H1 (cell line): ENCODE results near the gene JMJD1C.

Source experiments
- CBX8 ChIP-seq: fragments of 300-800, 300-1000 bp; sonication (generic); IDR thresholded peaks from 2 replicates; pipeline ENCODE4 v1.7.1; 2016; ENCODE audit warnings: low read depth, low read length, borderline replicate concordance
- GABPA ChIP-seq: IDR thresholded peaks from 2 replicates; pipeline ENCODE4 v1.6.1; 2011; ENCODE audit warnings: mild to moderate bottlenecking, low read length, moderate library complexity, borderline replicate concordance; ENCODE audit not compliant: insufficient read depth
- NRF1 ChIP-seq: IDR thresholded peaks from 2 replicates; pipeline ENCODE4 v1.6.1; 2011; ENCODE audit warnings: mild to moderate bottlenecking, low read depth, low read length, improper control_type of control experiment
- POLR2A ChIP-seq, 2 experiments: IDR thresholded peaks; 1 replicate in 1 of 2; 2 replicates in 1 of 2; pipeline ENCODE4 v1.6.1; 2011; ENCODE audit warnings: low read depth in 2 of 2, low read length in 2 of 2, mild to moderate bottlenecking in 2 of 2; ENCODE audit errors: control extremely low read depth in 1 of 2
- RAD21 ChIP-seq, 2 experiments: IDR thresholded peaks in 1 of 2; conservative IDR thresholded peaks in 1 of 2; 2 replicates each; pipeline ENCODE4 v1.6.1; 2011; ENCODE audit warnings: low read depth in 2 of 2, low read length in 2 of 2, improper control_type of control experiment in 1 of 2, inconsistent platforms in 1 of 2, mild to moderate bottlenecking in 1 of 2, moderate library complexity in 1 of 2
- SUZ12 ChIP-seq: fragments of 200-600 bp; sonication (generic); IDR thresholded peaks from 2 replicates; pipeline ENCODE4 v1.6.1; 2012; ENCODE audit warnings: mild to moderate bottlenecking, inconsistent platforms, low read length, moderate library complexity, mixed read lengths
- TBP ChIP-seq: IDR thresholded peaks from 2 replicates; pipeline ENCODE4 v1.6.1; 2011; ENCODE audit warnings: low read depth, low read length, improper control_type of control experiment
- ZNF274 ChIP-seq: IDR thresholded peaks from 2 replicates; pipeline ENCODE4 v1.7.0; 2012; ENCODE audit warnings: low read length, borderline replicate concordance; ENCODE audit errors: extremely low read depth
- TF ChIP-seq, protein P1 (sequence below): IDR thresholded peaks from 2 replicates; pipeline ENCODE4 v1.6.1; 2011; ENCODE audit warnings: low read length, improper control_type of control experiment
- TF ChIP-seq, protein P2 (sequence below), 3 experiments: IDR thresholded peaks; 1 replicate in 2 of 3; 2 replicates in 1 of 3; pipeline versions ENCODE4 v1.5.1 to v1.6.1; 2011; ENCODE audit warnings: low read length in 3 of 3, mild to moderate bottlenecking in 3 of 3, inconsistent platforms in 2 of 3, low read depth in 1 of 3, moderate library complexity in 1 of 3; ENCODE audit not compliant: insufficient read depth in 1 of 3; ENCODE audit errors: control extremely low read depth in 1 of 3
- TF ChIP-seq, protein P3 (sequence below): IDR thresholded peaks from 2 replicates; pipeline ENCODE4 v1.6.1; 2012; ENCODE audit warnings: inconsistent platforms

DNA sequence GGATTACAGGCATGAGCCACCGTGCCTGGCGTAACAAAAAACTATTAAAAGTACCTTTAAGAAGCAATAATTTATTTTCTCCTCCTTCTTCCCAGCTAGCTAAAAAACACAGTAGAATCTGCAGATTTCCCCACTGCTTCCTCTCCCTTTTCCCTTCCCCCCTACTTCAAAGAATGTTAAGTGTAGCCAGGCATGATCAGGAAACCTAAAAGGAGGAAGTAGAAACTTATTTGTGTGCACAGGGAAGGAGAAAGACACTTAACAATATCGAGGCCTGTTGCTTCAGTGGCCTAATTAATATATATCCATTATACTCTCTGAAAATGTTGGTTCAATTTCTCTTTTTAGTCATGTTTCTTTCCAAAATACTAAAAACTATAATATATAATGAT, 204.9 kb downstream of the JMJD1C start:
- TF ChIP-seq, protein P1, sequence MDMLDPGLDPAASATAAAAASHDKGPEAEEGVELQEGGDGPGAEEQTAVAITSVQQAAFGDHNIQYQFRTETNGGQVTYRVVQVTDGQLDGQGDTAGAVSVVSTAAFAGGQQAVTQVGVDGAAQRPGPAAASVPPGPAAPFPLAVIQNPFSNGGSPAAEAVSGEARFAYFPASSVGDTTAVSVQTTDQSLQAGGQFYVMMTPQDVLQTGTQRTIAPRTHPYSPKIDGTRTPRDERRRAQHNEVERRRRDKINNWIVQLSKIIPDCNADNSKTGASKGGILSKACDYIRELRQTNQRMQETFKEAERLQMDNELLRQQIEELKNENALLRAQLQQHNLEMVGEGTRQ: no peak
- TF ChIP-seq POLR2A (IDR thresholded peaks at IDR 0.05; ENCODE audit: control extremely low read depth in 1 of 2, low read depth in 2 of 2, low read length in 2 of 2) (no peak), GABPA (no peak), CBX8 (no peak), TBP (no peak), ZNF274 (no peak), SUZ12 (no peak), RAD21 (IDR thresholded peaks at IDR 0.05 in 1 of 2, conservative IDR thresholded peaks at IDR 0.05 in 1 of 2; ENCODE audit: low read depth in 2 of 2, low read length in 2 of 2) (no peak), NRF1 (no peak)
- TF ChIP-seq, protein P2, sequence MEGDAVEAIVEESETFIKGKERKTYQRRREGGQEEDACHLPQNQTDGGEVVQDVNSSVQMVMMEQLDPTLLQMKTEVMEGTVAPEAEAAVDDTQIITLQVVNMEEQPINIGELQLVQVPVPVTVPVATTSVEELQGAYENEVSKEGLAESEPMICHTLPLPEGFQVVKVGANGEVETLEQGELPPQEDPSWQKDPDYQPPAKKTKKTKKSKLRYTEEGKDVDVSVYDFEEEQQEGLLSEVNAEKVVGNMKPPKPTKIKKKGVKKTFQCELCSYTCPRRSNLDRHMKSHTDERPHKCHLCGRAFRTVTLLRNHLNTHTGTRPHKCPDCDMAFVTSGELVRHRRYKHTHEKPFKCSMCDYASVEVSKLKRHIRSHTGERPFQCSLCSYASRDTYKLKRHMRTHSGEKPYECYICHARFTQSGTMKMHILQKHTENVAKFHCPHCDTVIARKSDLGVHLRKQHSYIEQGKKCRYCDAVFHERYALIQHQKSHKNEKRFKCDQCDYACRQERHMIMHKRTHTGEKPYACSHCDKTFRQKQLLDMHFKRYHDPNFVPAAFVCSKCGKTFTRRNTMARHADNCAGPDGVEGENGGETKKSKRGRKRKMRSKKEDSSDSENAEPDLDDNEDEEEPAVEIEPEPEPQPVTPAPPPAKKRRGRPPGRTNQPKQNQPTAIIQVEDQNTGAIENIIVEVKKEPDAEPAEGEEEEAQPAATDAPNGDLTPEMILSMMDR (IDR thresholded peaks at IDR 0.05; ENCODE audit: control extremely low read depth in 1 of 3, insufficient read depth in 1 of 3, low read depth in 1 of 3, low read length in 3 of 3): no peak
- TF ChIP-seq, protein P3, sequence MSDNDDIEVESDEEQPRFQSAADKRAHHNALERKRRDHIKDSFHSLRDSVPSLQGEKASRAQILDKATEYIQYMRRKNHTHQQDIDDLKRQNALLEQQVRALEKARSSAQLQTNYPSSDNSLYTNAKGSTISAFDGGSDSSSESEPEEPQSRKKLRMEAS: no peak
